ENCODE data around the gene DOCK4.

GRCh38 chr7:112036071-112036470 is 170.1 kb downstream of the DOCK4 start:
- no peak for TF ChIP-seq CTCF (IDR thresholded peaks at IDR 0.05)
- no peak for TF ChIP-seq E2F4 (CRISPR knock-in tag; IDR thresholded peaks at IDR 0.05; ENCODE audit: borderline replicate concordance, low read depth)
- no peak for TF ChIP-seq ZNF121 (CRISPR knock-in tag; IDR thresholded peaks at IDR 0.05)
- no peak for TF ChIP-seq ARID4B (CRISPR knock-in tag; IDR thresholded peaks at IDR 0.05; ENCODE audit: borderline replicate concordance)
- TF ChIP-seq NR2C2 (CRISPR knock-in tag; IDR thresholded peaks at IDR 0.05), result no peak
- no peak for TF ChIP-seq NR3C1 (CRISPR knock-in tag; conservative IDR thresholded peaks at IDR 0.05; ENCODE audit: low read depth)
